Activated CD4-positive, alpha-beta T cell treated with anti-CD3 and anti-CD28 coated beads, Interleukin-2, amount 50 U/mL, for 4 hours (primary cell): ENCODE data around the gene RADIL.

ENCODE experiments used
- DNase-seq, 2 experiments: peaks; one replicate each; pipeline ENCODE4 v3.0.0-alpha.2; 2020

RADIL gene

DNA sequence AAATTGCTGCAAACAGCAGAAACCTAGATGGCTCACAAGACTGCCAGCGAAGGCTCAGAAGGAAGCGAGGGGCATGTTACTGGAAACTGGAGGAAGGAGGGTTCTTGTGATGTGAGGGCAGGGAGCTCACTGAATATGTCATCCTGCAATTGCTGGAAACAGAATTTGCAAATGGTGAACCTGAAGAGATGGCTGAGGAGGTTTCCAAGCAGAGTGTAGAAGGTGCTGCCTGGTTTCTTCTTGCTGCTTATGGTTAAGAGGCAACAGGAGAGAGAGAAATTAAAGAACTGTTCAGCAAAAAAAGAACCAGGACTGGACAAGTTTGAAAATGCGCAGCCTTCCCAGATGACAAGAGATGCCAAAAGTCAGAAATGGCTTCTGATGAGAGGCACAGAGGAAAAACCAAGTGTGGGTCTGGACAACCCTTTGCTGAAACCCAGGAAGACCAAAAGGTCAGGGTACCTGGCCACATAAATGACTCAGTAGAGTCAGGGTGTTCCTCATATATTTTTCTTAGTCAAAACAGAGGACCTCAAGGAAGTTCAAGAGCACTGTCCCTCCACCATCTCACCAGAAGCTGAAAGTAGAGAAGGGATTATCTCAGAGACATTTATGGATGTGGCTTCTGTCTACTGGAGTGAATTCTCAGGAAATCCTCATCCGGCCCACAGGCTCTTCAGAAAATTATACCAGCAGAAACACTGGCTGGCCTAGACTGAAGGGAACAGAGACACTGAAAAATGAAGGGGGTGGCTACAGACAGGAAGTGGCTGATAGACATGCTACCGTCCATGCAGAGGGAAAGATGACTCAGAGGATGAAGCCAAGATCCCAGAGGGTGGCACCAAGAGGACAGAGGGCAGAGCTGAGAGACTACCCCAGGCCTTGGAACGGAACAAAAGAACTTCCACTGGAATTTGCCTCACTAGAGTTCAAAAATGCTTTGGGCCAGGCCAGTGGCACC lies 31.8 kb downstream of the RADIL start:
- DNase-seq: no peak

DNA sequence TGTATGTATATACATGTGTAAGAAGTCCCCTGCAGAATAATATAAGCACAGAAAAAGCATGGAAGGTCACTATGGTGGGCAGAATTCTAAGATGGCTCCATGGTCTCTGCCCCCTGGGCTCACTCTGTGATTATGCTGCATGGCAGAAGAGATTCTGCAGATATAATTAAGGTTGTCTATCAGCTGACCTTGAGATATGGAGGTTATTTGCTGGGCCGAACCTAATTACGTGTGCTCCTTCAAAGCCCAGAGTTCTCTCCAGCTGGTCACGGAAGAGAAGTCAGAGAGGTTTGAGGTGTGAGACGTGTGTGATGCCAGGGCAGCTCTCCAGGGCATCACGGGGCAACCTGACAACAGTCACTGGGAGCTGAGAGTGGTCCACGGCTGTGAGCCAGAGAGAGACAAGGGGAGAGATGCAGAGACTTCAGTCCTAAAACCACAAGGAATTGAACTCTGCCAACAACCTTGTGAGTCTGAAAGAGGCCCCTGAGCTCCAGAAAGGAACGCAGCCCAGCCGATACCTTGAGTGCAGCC lies 33.2 kb downstream of the RADIL start:
- DNase-seq: no peak

DNA sequence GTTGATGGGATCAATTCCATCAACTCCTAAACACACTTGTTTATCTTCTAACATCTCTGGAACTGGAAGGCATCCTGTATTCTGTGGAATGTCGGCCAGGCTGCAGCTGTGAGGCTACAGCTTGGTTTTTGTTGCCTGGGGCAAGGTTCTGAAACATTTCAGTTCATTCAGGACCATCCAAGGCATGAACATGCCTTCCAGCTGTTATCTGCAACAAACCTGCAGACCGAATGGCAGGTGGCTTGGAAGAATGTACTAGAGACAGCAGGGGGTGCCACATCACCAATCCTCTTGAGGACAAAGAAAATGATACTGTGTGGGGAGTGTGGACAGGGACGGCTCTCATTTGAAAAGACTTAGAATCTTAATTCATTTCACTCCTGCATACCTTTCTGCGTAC lies 34.1 kb downstream of the RADIL start:
- no peak for DNase-seq

DNA sequence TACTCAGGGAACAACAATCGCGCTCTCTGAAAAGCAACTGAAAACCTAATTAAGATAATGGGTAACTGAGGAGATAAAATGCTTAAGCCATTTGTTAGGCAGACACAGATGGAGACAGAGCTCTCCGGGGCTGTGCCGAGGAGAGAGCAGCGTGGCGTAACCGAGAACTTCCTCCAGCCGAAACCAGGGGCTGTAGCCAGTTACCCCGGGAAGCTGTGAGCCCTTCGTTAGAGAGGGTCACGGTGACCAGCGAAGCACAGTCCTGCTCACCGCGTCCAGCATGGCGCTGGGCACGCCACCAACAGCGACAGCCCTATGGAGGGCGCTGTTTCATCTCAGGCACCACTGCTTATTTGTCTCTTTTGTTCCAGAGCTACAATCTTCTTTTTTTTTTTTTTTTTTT lies 37.8 kb downstream of the RADIL start:
- DNase-seq: no peak

DNA sequence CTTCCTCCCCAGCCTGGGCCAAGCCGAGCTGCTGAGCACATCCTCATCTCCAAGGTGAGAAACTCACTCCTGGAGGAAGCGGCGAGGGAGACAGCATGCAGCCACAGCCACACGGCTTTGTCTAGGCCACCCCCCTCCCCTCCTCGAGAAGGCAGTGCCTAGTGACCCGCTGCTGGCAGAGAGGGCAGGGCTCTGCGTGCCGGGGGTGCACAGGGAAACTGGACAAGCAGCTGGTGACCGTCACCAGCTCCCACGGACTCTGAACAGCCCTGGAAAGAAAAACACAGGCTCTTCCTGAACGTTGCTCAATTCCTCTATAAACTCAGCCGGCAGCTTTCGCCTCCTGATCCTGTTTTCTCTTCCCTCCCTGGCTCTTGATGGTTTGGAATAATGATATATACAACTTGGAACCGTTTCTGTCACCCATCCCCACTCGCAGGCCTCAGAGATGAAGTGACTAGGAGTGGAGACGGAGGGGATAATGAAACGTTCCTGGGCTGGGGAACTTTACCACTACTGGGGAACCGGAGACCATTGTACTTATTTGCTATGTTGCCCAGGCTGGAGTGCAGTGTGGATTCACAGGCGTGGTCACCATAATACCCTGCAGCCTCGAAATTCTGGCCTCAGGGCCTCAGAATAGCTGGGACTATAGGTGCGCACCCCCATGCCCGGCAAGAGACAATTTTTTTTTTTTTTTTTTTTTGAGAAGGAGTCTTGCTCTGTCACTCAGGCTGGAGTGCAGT lies 41.0 kb downstream of the RADIL start:
- DNase-seq: no peak

DNA sequence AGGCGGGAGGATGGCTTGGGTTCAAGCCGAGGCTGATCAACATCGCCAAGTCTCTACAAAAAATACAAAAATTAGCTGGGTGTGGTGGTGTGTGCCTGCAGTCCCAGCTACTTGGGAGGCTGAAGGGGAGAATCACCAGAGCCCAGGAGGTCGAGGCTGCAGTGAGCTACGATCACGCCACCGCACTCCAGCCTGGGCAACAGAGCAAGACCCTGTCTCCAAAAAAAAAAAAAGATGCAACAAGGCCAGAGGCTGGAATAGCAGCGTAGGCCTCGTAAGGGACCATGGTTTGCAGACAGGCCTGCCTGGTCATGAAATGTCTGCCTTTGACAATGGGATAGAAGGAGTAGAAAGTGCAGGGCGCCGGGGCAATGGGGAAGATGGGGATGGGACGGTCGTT lies 41.7 kb downstream of the RADIL start:
- DNase-seq: no peak

DNA sequence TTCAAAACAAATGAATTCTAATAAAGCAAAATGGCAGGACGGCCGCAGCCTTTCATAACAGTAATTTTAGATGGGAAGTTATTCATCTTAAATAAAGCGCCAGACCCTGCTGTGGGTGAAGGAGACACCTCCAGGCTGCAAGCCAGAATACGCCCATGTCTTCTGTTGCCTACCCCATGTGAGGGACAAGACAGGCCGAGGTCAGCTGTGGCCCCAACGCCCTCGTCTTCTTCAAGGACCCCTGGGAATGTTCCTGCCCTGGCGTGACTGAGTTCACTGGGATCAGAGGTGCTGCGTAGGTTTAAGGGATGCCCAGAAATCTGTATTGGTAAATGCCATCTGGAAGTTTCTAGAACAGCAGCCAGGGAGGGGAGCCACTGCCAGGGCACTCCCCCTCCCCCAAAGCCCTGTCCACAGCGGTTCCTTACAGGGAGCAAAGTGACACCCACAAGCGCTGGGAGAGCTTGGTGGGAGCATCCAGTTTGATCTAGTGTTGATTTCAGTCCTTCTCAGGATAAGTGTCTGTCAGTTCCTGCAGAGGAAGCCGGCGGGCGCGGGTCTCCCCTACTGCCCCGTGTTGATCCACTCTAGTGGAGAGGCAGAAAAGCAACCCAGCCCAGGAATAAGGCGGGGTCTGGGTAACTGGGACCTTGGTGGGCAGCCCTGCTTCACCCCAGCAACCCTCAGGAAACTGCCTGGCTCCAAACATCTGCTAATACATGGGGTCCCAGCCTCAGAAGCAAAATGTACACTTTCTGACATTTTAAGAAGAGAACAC lies 42.3 kb downstream of the RADIL start:
- DNase-seq: no peak

DNA sequence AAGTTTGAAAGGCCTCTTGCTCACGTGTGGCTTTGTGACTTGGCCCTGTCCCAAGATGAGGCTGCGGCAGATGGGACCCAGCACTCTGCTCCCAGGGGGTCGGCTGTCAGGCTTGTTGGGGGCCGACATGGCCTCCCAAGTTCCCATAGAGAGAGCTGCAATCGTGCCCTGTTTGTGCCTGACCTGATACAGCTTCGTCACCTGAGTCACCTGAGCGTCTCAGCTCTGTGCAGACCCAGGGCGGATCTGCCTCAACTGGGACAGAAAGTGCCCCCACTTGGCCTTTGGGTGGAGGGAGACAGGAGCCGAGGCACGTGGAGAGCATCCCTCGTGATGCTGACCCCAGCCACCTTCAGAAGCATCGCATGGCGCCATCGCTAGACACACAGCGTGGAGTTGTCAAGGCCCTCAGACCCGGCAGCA lies 43.4 kb downstream of the RADIL start:
- no peak for DNase-seq

DNA sequence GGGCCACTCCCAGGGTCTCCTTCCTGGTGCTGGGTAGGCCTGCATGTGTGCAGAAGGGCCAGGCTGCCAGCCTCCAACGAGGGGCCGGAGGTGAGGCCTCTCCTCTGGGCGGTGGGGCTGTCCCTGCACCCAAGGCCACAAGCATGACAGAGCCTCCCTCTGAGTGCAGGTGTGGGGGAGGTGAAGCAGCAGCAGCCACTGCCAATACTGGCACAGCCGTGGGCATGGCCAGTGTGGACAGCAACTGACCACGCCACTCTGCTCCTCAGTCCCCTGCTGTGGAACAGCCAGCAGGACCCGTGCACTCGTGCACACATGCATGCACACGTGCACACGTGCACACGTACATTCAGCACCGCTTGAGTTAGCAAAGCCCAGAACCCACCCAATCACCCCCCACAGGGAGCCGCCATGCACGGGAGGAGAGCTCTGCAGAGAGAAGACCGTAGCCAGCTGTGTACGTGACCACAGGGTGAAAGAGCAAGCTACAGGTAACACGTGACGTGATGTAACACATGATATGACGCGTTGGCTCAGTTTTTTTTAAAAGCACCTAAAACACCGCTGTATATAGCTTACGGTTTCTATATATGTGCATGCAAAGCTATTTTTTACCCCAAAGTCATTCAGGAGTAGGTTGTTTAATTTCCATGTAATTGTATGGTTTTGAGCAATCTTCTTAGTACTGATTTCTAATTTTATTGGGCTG lies 44.7 kb downstream of the RADIL start:
- no peak for DNase-seq

DNA sequence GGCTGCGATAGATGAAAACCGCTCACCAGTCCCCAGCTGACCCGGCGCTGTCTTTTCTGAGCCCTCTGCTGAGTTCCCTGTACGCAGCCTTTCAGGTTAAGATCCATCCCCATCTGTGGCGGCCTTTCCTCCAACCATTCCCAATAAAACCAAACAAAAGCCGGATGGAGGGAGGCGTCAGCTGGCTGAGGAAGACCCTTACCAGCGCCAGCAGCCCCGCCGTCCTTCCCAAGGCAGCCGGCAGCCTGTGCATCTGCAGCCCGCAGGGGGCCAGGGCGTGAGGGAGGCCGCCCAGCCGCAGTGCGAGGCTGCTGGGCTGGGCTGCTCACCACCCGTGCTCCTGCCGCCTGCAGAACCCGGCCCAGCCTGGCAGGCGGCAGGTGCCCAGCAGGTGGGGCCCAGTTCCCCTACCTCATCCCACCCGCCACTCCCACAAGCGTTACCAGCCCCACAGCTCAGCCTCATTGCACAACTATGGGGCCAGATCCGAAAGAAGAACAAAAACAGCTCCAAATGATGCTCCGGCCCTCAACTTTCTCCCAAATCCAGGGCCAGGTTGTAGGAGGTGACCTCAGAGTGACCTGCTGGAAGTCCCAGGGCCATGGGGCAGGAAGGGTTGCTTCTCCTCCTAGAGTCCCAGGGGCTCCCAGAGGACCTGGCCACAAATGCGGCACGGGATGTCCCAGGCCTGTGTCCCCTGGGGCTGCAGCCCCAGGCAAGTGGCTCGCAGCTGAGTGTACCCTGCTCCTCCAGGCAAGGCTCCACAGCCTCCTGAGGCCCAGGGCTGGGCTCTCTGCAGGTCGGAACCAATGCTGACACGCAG lies 45.5 kb downstream of the RADIL start:
- DNase-seq: no peak

DNA sequence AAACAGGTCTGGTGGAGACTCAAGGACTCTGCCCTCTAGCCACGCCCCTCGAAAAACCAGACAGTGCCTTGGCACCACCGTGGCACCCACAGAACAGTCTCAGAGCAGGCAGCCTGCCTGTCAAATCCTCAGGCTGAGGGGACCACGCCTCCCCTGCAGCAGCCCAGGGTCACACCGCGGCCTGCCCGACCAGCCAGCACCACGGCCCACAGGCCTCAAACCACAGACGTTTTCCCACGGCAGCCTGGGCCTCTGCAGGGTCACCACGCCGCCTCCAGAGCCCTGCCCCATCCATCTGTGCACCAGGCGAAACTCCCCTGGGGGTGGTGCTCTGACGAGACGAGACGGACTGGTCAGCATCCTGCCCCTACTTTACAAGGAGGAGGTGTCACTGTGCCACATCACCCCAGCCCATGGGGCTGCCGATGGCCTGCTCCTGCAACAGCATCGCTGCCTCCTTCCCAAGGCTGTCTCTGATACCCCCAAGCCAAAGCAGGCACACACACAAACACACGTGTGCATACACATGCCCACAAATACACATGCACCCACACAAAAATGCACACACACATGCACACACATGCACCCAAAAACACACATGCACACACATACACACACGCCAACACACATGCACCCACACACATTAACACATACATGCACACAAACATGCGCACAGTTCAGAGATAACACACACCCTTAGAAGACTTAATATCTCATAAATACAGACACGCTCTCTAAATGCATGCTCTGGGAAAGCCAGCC lies 46.3 kb downstream of the RADIL start:
- no peak for DNase-seq

DNA sequence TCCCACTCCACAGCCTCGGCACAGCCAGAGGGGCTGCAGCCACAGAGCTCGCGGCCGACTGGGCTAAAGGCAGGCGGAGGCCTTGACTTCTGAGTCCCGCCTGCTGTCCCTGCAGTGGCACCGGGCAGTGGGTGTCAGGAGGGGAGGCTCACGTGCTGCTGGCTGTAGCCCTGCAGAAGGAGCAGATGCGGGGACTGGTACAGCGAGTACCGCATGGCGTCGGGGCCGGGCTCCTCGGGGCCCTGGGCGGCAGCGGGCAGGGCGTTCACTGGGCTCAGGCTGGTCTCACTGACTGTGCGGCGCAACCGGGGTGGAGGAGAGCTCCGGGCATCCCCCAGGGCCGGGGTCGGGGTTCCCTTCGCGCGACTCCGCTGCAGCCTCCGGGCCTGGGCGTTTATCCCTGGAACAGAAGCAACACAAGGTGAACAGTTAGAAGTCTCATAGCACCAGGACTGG lies 47.3 kb downstream of the RADIL start:
- no peak for DNase-seq

DNA sequence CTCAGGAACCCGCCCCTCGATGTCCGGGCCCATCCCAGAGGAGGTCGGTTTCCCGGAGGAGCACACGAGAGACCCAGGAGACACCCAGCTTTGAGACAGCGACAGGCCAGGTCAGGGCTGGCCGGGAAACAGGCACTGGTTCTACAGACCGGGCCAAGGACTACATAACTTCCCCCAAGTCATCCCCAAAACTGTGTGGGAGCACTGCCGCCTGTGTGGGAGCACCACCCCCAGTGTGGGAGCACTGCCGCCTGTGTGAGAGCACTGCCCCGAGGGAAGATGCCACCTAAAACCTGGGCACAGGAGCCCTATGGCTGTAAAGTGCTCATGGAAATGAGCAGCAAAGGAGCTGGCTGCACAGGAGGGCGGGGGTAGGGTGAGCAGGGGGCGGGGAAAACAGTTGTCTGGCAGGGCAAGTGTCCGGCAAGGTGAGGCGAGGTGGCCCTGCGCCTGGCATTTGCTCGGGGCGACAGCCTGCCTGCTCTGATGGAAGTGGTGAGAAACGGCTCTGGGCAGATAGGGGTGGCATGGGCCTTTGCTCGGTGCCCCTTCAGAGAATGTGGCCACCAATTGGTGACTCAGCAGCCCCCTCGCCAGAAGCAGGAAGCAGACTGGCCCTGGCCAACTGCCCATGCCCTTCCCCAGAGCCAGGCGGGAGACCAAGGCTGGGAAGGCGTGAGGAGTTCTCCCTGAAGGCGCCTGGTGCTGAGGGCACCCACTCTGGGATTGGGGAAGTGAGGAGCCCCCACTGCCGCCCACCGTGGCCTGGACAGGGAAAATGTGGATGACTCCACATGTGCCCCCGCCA lies 47.9 kb downstream of the RADIL start:
- DNase-seq: no peak

DNA sequence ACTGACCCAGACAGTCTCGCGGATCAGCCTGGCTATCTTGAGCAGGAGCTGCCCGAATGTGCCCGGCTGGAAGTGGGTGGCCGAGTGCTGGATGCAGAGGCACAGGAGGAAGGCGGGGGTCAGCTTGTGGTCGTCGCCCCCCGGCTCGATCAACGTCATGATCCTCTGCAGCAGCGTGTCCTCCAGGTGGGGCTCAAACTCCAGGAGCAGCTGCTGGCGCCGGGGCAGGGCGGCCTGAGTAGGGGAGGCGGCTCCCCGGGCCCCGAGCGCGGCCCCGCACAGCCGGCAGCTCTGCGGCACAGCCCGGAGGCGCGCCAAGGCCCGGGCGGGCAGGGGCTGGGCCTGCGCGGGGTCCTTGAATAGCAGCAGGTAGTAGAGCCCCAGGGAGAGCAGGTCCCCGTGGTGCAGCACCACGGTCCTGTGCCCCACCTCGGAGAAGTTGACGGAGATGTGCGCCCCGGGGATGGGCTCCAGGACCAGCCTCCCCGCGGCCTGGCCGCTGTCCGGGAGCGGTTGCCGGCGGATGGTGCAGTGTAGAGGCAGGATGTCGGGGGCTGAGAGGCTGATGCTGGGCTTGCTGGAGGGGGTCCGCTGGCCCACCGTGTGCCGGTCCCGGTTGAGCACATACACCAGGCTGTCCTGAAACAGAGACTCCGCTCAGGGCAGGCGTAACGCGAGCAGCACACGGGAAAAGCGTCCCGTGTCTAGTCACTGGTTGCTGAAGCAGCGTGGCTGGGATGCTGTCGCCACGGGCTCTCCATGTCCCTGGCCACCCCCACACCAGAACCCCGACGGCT lies 48.7 kb downstream of the RADIL start:
- no peak for DNase-seq

DNA sequence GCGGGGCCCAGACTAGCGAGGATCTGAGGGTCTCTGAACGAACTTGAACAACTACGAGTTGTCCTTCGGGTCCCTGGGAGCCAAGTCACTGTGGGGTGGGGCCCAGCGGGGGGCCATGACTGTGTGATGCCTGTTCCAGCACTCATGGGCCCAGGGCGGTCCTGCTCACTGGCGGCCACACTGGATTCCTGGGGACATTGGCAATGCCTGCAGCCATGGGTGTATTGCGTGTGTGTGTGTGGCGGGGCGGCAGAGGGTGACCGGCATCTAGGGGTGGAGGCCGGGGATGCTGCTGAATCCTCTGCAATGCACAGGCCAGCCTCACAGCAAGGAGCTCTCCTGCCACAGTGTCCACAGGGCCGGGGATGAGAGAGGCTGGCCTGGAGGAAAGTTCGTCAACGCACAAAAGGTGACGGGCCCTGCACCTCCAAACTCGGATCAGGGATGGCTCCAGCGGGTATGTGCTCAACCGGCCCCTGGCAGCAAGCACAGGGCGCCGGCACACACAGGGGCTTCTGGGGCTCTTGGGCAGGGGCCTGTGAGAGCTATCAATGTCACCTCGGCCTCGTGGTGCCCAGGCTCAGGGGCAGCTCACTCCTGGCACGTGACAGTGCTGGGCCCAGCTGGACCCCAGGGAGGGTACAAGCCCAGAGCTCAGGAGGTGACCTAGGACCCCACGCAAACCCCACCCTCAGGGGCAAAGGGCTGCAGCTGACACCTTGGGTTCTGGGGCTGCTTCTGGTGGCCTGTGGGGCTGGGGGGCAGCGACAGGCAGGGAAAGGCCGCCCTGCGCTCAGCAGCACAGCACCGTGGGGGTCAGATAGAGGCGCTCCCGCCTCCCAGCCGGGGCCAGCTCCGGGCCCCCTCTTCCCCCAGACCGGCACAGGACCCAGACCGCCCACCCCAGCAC lies 49.6 kb downstream of the RADIL start:
- no peak for DNase-seq

DNA sequence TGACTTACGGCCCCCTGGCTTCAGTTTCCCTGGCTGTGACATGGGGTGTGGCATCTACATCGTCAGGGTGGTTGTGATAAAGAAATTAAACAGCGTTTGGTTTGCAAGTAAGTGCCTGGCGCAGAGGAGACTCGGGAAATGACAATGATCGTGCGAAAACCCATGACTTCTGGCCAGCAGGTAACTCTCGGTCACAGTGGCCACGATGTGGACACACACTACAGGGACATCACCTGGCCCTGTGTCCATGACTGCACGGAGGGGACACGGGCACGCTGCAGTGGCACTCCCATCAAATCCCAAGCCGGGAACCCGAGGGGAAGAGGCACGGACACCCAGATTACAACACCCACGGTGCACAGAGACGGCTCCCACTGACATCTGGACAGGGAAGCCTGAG lies 50.3 kb downstream of the RADIL start:
- DNase-seq: no peak

DNA sequence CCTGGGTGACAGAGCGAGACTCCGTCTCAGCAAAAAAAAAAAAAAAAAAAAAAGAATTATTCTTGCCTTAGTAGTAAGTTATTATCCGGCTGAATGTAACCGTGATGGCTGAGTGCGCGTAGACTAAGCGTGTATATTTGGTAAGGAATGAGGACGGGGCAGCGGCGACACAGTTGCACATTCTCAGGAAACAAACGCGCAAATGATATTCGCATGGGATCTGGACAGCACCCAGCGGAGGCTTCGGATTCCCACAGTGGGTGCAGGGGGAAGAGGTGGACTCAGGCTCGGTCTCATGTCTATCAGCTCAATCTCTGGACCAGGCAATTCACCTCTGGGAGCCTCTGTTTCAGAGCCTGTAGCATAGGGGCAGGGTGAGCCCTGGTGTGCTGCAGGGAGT lies 50.8 kb downstream of the RADIL start:
- DNase-seq: no peak
